Measurements from ENCODE around the gene ARSG.
"Not testable (repeated sequence)": the region's sequence is repeated elsewhere in the genome, so short reads cannot be mapped to it uniquely, and the experiment has no call there.

DNA sequence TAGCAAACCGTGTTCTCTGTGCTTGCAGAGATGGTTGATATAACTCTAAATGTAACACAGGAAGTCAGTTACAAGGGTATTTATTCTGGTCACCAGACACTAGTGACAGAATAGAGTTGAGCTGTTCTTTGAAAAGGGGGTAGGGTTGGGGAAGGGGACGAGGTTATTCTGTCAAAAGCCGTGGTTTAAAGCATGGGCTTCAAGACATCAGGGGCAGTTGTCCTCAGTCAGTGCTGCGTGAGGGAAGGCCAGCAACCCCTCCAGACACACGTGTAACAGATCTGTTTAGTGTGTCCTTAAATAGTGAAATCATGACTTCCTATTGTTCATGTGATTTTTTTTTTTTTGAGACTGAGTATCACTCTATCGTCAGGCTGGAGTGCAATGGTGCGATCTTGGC is 37.9 kb upstream of the ARSG start:
- TF ChIP-seq CEBPB (IDR thresholded peaks at IDR 0.05); PHF8 (IDR thresholded peaks at IDR 0.05; ENCODE audit: borderline replicate concordance, low read depth); ZC3H11A (IDR thresholded peaks at IDR 0.05); EP300 (IDR thresholded peaks at IDR 0.05); KDM5A (IDR thresholded peaks at IDR 0.05): not testable (repeated sequence)
- TF ChIP-seq, protein P1, sequence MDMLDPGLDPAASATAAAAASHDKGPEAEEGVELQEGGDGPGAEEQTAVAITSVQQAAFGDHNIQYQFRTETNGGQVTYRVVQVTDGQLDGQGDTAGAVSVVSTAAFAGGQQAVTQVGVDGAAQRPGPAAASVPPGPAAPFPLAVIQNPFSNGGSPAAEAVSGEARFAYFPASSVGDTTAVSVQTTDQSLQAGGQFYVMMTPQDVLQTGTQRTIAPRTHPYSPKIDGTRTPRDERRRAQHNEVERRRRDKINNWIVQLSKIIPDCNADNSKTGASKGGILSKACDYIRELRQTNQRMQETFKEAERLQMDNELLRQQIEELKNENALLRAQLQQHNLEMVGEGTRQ (IDR thresholded peaks at IDR 0.05) = not testable (repeated sequence)
- TF ChIP-seq, protein P2, sequence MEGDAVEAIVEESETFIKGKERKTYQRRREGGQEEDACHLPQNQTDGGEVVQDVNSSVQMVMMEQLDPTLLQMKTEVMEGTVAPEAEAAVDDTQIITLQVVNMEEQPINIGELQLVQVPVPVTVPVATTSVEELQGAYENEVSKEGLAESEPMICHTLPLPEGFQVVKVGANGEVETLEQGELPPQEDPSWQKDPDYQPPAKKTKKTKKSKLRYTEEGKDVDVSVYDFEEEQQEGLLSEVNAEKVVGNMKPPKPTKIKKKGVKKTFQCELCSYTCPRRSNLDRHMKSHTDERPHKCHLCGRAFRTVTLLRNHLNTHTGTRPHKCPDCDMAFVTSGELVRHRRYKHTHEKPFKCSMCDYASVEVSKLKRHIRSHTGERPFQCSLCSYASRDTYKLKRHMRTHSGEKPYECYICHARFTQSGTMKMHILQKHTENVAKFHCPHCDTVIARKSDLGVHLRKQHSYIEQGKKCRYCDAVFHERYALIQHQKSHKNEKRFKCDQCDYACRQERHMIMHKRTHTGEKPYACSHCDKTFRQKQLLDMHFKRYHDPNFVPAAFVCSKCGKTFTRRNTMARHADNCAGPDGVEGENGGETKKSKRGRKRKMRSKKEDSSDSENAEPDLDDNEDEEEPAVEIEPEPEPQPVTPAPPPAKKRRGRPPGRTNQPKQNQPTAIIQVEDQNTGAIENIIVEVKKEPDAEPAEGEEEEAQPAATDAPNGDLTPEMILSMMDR (IDR thresholded peaks at IDR 0.05) = not testable (repeated sequence)
